GM19043 (cell line): ENCODE data around the gene TAL1.

ENCODE experiments used
- ATAC-seq: cut with Tn5 transposase; IDR thresholded peaks from one replicate; pipeline ENCODE4 v1.9.1; 2021; ENCODE audit warnings: low read depth; ENCODE audit not compliant: unreplicated experiment

Gene TAL1

GRCh38 chr1:47178654-47179016 is 53.4 kb downstream of the TAL1 start:
- no peak for ATAC-seq

- ATAC-seq, result no peak
These were observed 54.0 kb downstream of the TAL1 start for GRCh38 chr1:47178020-47178419.

- no peak for ATAC-seq
These were observed 56.6 kb downstream of the TAL1 start for GRCh38 chr1:47175227-47175934.

GRCh38 chr1:47174656-47175020 is 57.4 kb downstream of the TAL1 start:
- no peak for ATAC-seq

GRCh38 chr1:47172782-47173181 is 59.2 kb downstream of the TAL1 start:
- ATAC-seq, result no peak
